T-helper 1 cell treated with Interleukin-12 subunit alpha and Interleukin-12 subunit beta and Interleukin-4 antibody, amounts not matched to agents 30 μg/mL and 1 μg/mL, for 36 hours (primary cell): ENCODE measurements around the gene DCHS2.

Experiments
- H3K27ac Mint-ChIP-seq: one replicate; pipeline ENCODE4 v1.8.0; 2021; ENCODE audit warnings: mild to moderate bottlenecking, mixed read lengths
- H3K27me3 Mint-ChIP-seq: one replicate; pipeline ENCODE4 v1.8.0; 2021; ENCODE audit warnings: low read depth, mixed read lengths
- H3K36me3 Mint-ChIP-seq: one replicate; pipeline ENCODE4 v1.8.0; 2021; ENCODE audit warnings: low read depth, mixed read lengths
- H3K4me1 Mint-ChIP-seq: one replicate; pipeline ENCODE4 v1.8.0; 2021; ENCODE audit warnings: low read depth, mixed read lengths
- H3K4me3 Mint-ChIP-seq: one replicate; pipeline ENCODE4 v1.8.0; 2021; ENCODE audit warnings: mild to moderate bottlenecking, moderate library complexity, mixed read lengths
- H3K9me3 Mint-ChIP-seq: one replicate; pipeline ENCODE4 v1.8.0; 2021; ENCODE audit warnings: mixed read lengths

DCHS2 gene

GRCh38 chr4:154491341-154492271 is at the start of gene DCHS2:
DCHS2 (minus strand) TSS chr4:154491799; CDS start chr4:154491355, 444 bp downstream.
- peak within 1 kb of the TSS; percentile 51 for H3K4me3 Mint-ChIP-seq
- H3K27me3 Mint-ChIP-seq = peaks cover 66% of the 10 kb centered on the region
- peaks cover 5% of the 10 kb centered on the region for H3K4me1 Mint-ChIP-seq
- H3K27ac Mint-ChIP-seq = no peak within 1 kb of the TSS
- no peaks in the 10 kb centered on the region for H3K9me3 Mint-ChIP-seq
- H3K36me3 Mint-ChIP-seq = no peaks in the 10 kb centered on the region

GRCh38 chr4:154534296-154534695 is 42.7 kb upstream of the DCHS2 start:
- Mint-ChIP-seq H3K4me1 (no peaks in the 10 kb centered on the region), H3K36me3 (peaks cover 12% of the 10 kb centered on the region), H3K27ac (no peak overlapping the region), H3K27me3 (peaks cover 4% of the 10 kb centered on the region), H3K4me3 (no peak overlapping the region), H3K9me3 (no peaks in the 10 kb centered on the region)

- Mint-ChIP-seq H3K9me3 (no peaks in the 10 kb centered on the region), H3K27ac (no peak overlapping the region), H3K4me3 (no peak overlapping the region), H3K4me1 (peaks cover 3% of the 10 kb centered on the region), H3K36me3 (peaks cover 2% of the 10 kb centered on the region), H3K27me3 (peaks cover 24% of the 10 kb centered on the region)
These were observed 38.3 kb upstream of the DCHS2 start for GRCh38 chr4:154529728-154530519.

- Mint-ChIP-seq H3K27ac (no peak overlapping the region), H3K4me3 (no peak overlapping the region), H3K4me1 (peaks cover 3% of the 10 kb centered on the region), H3K36me3 (no peaks in the 10 kb centered on the region), H3K27me3 (peaks cover 24% of the 10 kb centered on the region), H3K9me3 (no peaks in the 10 kb centered on the region)
These were observed 37.3 kb upstream of the DCHS2 start for GRCh38 chr4:154528869-154529268.

- H3K36me3 Mint-ChIP-seq = no peaks in the 10 kb centered on the region
These were observed 35.7 kb upstream of the DCHS2 start for GRCh38 chr4:154527308-154527707.

GRCh38 chr4:154526151-154526550 is 34.6 kb upstream of the DCHS2 start:
- Mint-ChIP-seq H3K27me3 (peaks cover 24% of the 10 kb centered on the region), H3K4me1 (peaks cover 3% of the 10 kb centered on the region), H3K9me3 (no peaks in the 10 kb centered on the region), H3K4me3 (no peak overlapping the region), H3K36me3 (no peaks in the 10 kb centered on the region), H3K27ac (no peak overlapping the region)

More at GRCh38 chr4:154527308-154527707, 35.7 kb upstream of the DCHS2 start:
- no peaks in the 10 kb centered on the region for H3K9me3 Mint-ChIP-seq
- no peak overlapping the region for H3K27ac Mint-ChIP-seq
- peaks cover 24% of the 10 kb centered on the region for H3K27me3 Mint-ChIP-seq
- H3K4me3 Mint-ChIP-seq = no peak overlapping the region
- peaks cover 3% of the 10 kb centered on the region for H3K4me1 Mint-ChIP-seq

GRCh38 chr4:154521607-154522006 is 30.0 kb upstream of the DCHS2 start:
- Mint-ChIP-seq H3K9me3 (no peaks in the 10 kb centered on the region), H3K27ac (no peak overlapping the region)

GRCh38 chr4:154519214-154519613 is 27.6 kb upstream of the DCHS2 start:
- Mint-ChIP-seq H3K9me3 (no peaks in the 10 kb centered on the region), H3K4me3 (no peak overlapping the region), H3K27me3 (peaks cover 24% of the 10 kb centered on the region), H3K4me1 (no peaks in the 10 kb centered on the region), H3K36me3 (no peaks in the 10 kb centered on the region), H3K27ac (no peak overlapping the region)

More at GRCh38 chr4:154521607-154522006, 30.0 kb upstream of the DCHS2 start:
- Mint-ChIP-seq H3K27me3 (peaks cover 29% of the 10 kb centered on the region), H3K36me3 (no peaks in the 10 kb centered on the region), H3K4me3 (no peak overlapping the region), H3K4me1 (peaks cover 3% of the 10 kb centered on the region)

GRCh38 chr4:154517591-154517990 is 26.0 kb upstream of the DCHS2 start:
- Mint-ChIP-seq H3K9me3 (no peaks in the 10 kb centered on the region), H3K27ac (no peak overlapping the region), H3K4me3 (no peak overlapping the region), H3K36me3 (no peaks in the 10 kb centered on the region), H3K4me1 (no peaks in the 10 kb centered on the region), H3K27me3 (peaks cover 32% of the 10 kb centered on the region)

GRCh38 chr4:154516318-154517029 is 24.9 kb upstream of the DCHS2 start:
- Mint-ChIP-seq H3K27ac (no peak overlapping the region), H3K27me3 (peaks cover 32% of the 10 kb centered on the region), H3K4me1 (no peaks in the 10 kb centered on the region), H3K36me3 (no peaks in the 10 kb centered on the region), H3K4me3 (no peak overlapping the region), H3K9me3 (no peaks in the 10 kb centered on the region)

GRCh38 chr4:154511981-154512380 is 20.4 kb upstream of the DCHS2 start:
- peaks cover 24% of the 10 kb centered on the region for H3K27me3 Mint-ChIP-seq
- H3K9me3 Mint-ChIP-seq = no peaks in the 10 kb centered on the region
- no peak overlapping the region for H3K4me3 Mint-ChIP-seq
- H3K27ac Mint-ChIP-seq = no peak overlapping the region
- no peaks in the 10 kb centered on the region for H3K4me1 Mint-ChIP-seq
- H3K36me3 Mint-ChIP-seq = no peaks in the 10 kb centered on the region

GRCh38 chr4:154511548-154511947 is 19.9 kb upstream of the DCHS2 start:
- Mint-ChIP-seq H3K27me3 (peaks cover 26% of the 10 kb centered on the region), H3K36me3 (no peaks in the 10 kb centered on the region), H3K4me1 (no peaks in the 10 kb centered on the region), H3K27ac (no peak overlapping the region), H3K4me3 (no peak overlapping the region), H3K9me3 (no peaks in the 10 kb centered on the region)

GRCh38 chr4:154507156-154507555 is 15.6 kb upstream of the DCHS2 start:
- Mint-ChIP-seq H3K4me3 (no peak overlapping the region), H3K36me3 (no peaks in the 10 kb centered on the region), H3K27ac (no peak overlapping the region), H3K9me3 (no peaks in the 10 kb centered on the region), H3K27me3 (peaks cover 32% of the 10 kb centered on the region), H3K4me1 (no peaks in the 10 kb centered on the region)

GRCh38 chr4:154506253-154506652 is 14.7 kb upstream of the DCHS2 start:
- H3K36me3 Mint-ChIP-seq = no peaks in the 10 kb centered on the region
- no peaks in the 10 kb centered on the region for H3K9me3 Mint-ChIP-seq
- no peaks in the 10 kb centered on the region for H3K4me1 Mint-ChIP-seq
- no peak overlapping the region for H3K27ac Mint-ChIP-seq
- peaks cover 38% of the 10 kb centered on the region for H3K27me3 Mint-ChIP-seq
- no peak overlapping the region for H3K4me3 Mint-ChIP-seq
